Large intestine (tissue), 3 donors: Measurements from ENCODE around the gene COX8A. TPM values are rescaled to one million over a fixed set of nuclear protein-coding genes. Genes with fewer than 3 reads are reported as not detected.
"Not testable (repeated sequence)": the region's sequence is repeated elsewhere in the genome, so short reads cannot be mapped to it uniquely, and the experiment has no call there.

ENCODE experiments used
- DNase-seq, 2 donors: peaks; one replicate each; pipeline versions ENCODE4 v3.0.0 to v3.0.0-alpha.2; 2013
- H3K27ac ChIP-seq: one replicate; pipeline ENCODE4 v1.5.1; 2013; ENCODE audit warnings: low read length
- H3K27me3 ChIP-seq: 2 replicates; pipeline ENCODE4 v1.6.1; 2013; ENCODE audit warnings: low read length; ENCODE audit not compliant: control insufficient read depth, insufficient read depth
- H3K36me3 ChIP-seq: 2 replicates; pipeline ENCODE4 v1.6.1; 2013; ENCODE audit warnings: low read length; ENCODE audit not compliant: control insufficient read depth, insufficient read depth
- H3K4me1 ChIP-seq: one replicate; pipeline ENCODE4 v1.6.1; 2013; ENCODE audit warnings: low read length; ENCODE audit not compliant: control insufficient read depth, insufficient read depth
- H3K4me3 ChIP-seq: one replicate; pipeline ENCODE4 v1.5.1; 2013; ENCODE audit warnings: low read length
- H3K9me3 ChIP-seq: one replicate; pipeline ENCODE4 v1.6.1; 2013; ENCODE audit warnings: mild to moderate bottlenecking, low read depth, low read length, moderate library complexity; ENCODE audit not compliant: control insufficient read depth
- WGBS: methylation state at CpG from one replicate; pipeline ENCODE4 v1.1.5; 2013; ENCODE audit warnings: low lambda C conversion rate; ENCODE audit not compliant: insufficient coverage; 5-methylcytosine and 5-hydroxymethylcytosine counted together
- polyA plus RNA-seq: library from polyadenylated mRNA; unstranded; fragments of 120-200 nt; gene quantifications from one replicate; pipeline ENCODE4 v1.2.1, GENCODE V29; 2013

The COX8A gene
- polyA plus RNA-seq, 1 donor = 331 TPM

DNA sequence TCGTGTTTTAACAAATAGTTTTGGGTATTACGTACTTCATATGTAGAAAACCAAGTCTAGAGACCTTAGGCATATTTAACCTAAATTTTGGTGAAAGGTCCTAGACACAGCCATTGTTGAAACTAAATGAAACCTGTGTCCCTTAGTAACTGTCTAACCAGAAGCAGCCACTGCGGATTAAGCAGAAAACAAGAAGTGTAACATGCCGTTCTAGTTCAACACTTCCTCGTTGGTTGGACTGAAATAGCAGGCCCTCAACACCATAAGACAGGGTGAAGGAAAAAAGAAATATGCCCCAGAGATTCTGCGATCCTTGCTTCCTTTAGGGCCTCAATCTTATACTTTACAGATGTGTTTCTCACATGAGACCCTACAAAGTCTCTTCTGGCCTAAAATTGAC, 33.6 kb upstream of the COX8A start:
- Histone ChIP-seq H3K9me3 (no peaks in the 10 kb centered on the region), H3K4me3 (no peak overlapping the region), H3K4me1 (peaks cover 22% of the 10 kb centered on the region), H3K27me3 (no peaks in the 10 kb centered on the region), H3K27ac (no peak overlapping the region), H3K36me3 (no peaks in the 10 kb centered on the region)
- WGBS = 100% methylated on average over 2 of the region's 6 CpGs
- DNase-seq = no peak

DNA sequence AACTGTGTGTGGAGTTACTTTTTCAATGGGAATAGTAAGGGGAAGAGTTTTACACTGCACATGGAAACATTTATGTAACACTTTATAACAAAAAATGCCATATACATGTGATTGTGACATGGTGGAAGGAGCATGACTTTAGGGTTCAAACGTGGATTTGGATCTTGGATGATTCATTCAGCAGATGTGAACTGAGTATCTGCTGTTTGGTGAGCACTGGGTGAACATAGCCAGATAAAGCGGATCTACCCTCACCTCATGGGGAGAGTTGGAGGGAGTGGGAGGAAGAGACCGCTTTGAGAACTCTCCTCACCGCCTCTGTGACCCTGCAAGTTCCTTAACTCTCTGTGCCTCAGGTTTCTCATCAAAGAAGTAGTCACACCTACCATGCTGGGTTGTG, 32.5 kb upstream of the COX8A start:
- no peaks in the 10 kb centered on the region for H3K27me3 ChIP-seq
- 100% methylated on average over 1 of the region's 4 CpGs for WGBS
- no peak overlapping the region for H3K4me3 ChIP-seq
- no peak overlapping the region for H3K27ac ChIP-seq
- DNase-seq = no peak
- H3K9me3 ChIP-seq = no peaks in the 10 kb centered on the region
- peaks cover 10% of the 10 kb centered on the region for H3K36me3 ChIP-seq
- H3K4me1 ChIP-seq = peaks cover 22% of the 10 kb centered on the region

GRCh38 chr11:63942803-63943202, 31.6 kb upstream of the COX8A start:
- Histone ChIP-seq H3K27ac (no peak overlapping the region), H3K36me3 (peaks cover 17% of the 10 kb centered on the region), H3K4me1 (peaks cover 22% of the 10 kb centered on the region), H3K27me3 (no peaks in the 10 kb centered on the region), H3K9me3 (no peaks in the 10 kb centered on the region), H3K4me3 (no peak overlapping the region)
- peak; percentile 27 to 48 for DNase-seq
- WGBS = no CpG with 5 or more reads among the region's 3 CpGs

GRCh38 chr11:63944987-63945386, 29.4 kb upstream of the COX8A start:
- no peaks in the 10 kb centered on the region for H3K9me3 ChIP-seq
- no CpG with 5 or more reads among the region's 8 CpGs for WGBS
- H3K4me1 ChIP-seq = peaks cover 22% of the 10 kb centered on the region
- peak overlapping the region; percentile 14 for H3K27ac ChIP-seq
- H3K27me3 ChIP-seq = no peaks in the 10 kb centered on the region
- H3K36me3 ChIP-seq = peaks cover 24% of the 10 kb centered on the region
- H3K4me3 ChIP-seq = no peak overlapping the region
- peak; percentile 33 to 63 for DNase-seq

GRCh38 chr11:63945477-63946163, 28.8 kb upstream of the COX8A start:
- peak overlapping the region; percentile 14 for H3K27ac ChIP-seq
- H3K4me3 ChIP-seq = no peak overlapping the region
- peak; percentile 57 to 72 for DNase-seq
- no peaks in the 10 kb centered on the region for H3K9me3 ChIP-seq
- no peaks in the 10 kb centered on the region for H3K27me3 ChIP-seq
- peaks cover 27% of the 10 kb centered on the region for H3K36me3 ChIP-seq
- no CpG with 5 or more reads among the region's 14 CpGs for WGBS
- peaks cover 22% of the 10 kb centered on the region for H3K4me1 ChIP-seq

DNA sequence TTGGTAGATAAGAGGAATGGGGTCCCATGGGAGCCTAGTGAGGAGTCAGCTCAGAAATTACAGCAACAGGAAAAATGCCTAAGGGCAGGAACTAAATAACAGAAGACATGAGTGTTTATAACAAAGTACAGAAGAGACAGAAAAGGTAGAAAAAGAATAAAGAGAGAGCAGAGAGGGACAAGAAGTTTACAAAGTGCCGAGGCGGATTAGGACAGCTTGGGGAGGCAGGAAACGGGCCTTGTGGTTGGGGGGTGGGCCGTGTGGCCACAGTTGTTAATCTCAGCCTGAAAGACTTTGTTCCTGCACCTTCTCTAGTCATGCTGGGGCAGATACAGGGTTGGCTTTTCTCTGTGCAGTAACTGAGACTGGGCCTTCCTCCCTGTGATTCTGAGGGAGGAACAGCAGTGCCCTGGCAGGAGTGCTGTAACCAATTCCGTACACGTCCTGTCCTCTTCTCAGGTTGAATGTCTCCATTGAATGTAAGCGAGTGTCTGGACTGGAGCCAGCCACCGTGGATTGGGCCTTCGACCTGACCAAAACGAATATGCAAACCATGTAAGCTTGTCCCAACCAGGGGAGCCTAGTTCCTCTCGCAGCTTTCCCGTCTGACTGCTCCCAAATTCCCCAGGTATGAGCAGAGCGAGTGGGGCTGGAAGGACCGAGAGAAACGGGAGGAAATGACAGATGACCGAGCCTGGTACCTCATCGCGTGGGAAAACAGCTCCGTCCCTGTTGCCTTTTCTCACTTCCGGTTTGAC, 22.5 kb upstream of the COX8A start:
- Histone ChIP-seq H3K4me3 (no peak overlapping the region), H3K9me3 (no peaks in the 10 kb centered on the region), H3K36me3 (peaks cover 58% of the 10 kb centered on the region), H3K27ac (no peak overlapping the region), H3K4me1 (no peaks in the 10 kb centered on the region), H3K27me3 (no peaks in the 10 kb centered on the region)
- DNase-seq = no peak
- no CpG with 5 or more reads among the region's 20 CpGs for WGBS

DNA sequence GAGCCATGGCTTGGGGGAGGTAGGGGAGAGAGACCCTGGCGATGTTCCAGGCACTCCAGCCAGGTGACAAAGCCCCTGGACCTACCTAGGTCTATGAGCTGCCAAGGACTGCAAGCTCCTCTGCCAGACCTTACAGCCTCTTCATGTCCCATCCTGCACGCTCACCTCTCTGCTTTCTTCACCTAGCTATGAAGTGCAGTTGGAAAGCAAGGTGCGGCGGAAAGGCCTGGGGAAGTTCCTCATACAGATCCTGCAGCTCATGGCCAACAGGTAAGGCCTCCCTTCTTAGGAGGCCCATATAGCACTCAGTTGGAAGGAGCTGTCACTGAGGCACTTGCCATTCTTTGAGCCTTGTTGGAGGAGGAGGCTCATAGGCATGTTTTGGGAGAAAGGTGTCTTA, 21.9 kb upstream of the COX8A start:
- H3K36me3 ChIP-seq = peaks cover 52% of the 10 kb centered on the region

GRCh38 chr11:63958008-63958407, 16.4 kb upstream of the COX8A start:
- no peaks in the 10 kb centered on the region for H3K9me3 ChIP-seq
- no CpG with 5 or more reads among the region's 5 CpGs for WGBS
- DNase-seq = peak in 1 of 2 donors; percentile 37
- no peak overlapping the region for H3K27ac ChIP-seq
- peaks cover 24% of the 10 kb centered on the region for H3K4me1 ChIP-seq
- no peaks in the 10 kb centered on the region for H3K27me3 ChIP-seq
- H3K4me3 ChIP-seq = no peak overlapping the region
- peaks cover 31% of the 10 kb centered on the region for H3K36me3 ChIP-seq

More for the DNA sequence above, 21.9 kb upstream of the COX8A start:
- no CpG with 5 or more reads among the region's 4 CpGs for WGBS
- Histone ChIP-seq H3K27ac (no peak overlapping the region), H3K9me3 (no peaks in the 10 kb centered on the region), H3K27me3 (no peaks in the 10 kb centered on the region), H3K4me3 (no peak overlapping the region), H3K4me1 (no peaks in the 10 kb centered on the region)
- DNase-seq = no peak

- no peaks in the 10 kb centered on the region for H3K9me3 ChIP-seq
- H3K36me3 ChIP-seq = no peaks in the 10 kb centered on the region
- no peak overlapping the region for H3K4me3 ChIP-seq
- peak; percentile 25 to 55 for DNase-seq
- no CpG with 5 or more reads among the region's 19 CpGs for WGBS
- no peaks in the 10 kb centered on the region for H3K27me3 ChIP-seq
- H3K4me1 ChIP-seq = peaks cover 24% of the 10 kb centered on the region
- H3K27ac ChIP-seq = no peak overlapping the region
Measured at GRCh38 chr11:63961608-63962412, 12.6 kb upstream of the COX8A start.

GRCh38 chr11:63963895-63964294, 10.5 kb upstream of the COX8A start:
- WGBS = no CpG with 5 or more reads among the region's 4 CpGs
- H3K27ac ChIP-seq, H3K4me3 ChIP-seq, DNase-seq, H3K36me3 ChIP-seq, H3K9me3 ChIP-seq, H3K27me3 ChIP-seq: not testable (repeated sequence)
- peaks cover 16% of the 10 kb centered on the region for H3K4me1 ChIP-seq
